HG03135 (cell line): ENCODE data around the gene PDE5A.
"Not testable (repeated sequence)": the region's sequence is repeated elsewhere in the genome, so short reads cannot be mapped to it uniquely, and the experiment has no call there.

Source experiments
- ATAC-seq: cut with Tn5 transposase; IDR thresholded peaks from one replicate; pipeline ENCODE4 v1.9.1; 2021; ENCODE audit warnings: mild to moderate bottlenecking, moderate library complexity; ENCODE audit not compliant: unreplicated experiment

Gene PDE5A

DNA sequence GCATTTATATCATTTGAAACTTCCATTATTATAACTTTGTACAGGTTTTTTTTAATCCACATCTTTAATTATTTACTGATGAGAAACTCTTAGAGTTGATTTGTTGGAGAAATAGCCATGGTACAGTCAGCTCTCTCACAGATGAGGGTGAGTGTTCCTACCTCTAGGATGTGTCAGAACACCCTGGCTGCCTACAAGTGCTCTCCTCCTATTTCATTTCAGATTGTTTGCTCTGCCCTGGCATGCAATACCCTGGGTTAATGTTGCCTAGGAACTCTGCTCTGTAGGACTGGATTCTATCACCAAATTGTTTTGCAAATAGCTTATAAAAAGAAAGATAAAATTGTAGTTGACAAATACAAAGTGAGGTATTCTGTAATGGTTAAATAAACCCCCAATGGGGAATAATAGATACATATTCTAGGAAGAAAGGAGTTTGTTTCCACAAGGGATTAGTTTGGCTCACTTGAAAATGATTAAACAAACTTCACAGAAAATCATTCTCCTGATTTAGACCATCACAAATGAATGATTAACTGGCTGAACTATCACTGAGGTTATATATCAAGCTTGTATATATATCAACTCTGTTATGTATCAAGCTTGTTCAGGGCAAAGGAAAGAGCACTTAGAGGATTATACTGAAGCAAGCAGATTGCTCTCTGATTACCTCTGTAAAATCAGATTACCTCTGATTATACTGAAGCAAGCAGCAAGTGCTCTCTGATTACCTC lies 150.0 kb downstream of the PDE5A start:
- no peak for ATAC-seq

DNA sequence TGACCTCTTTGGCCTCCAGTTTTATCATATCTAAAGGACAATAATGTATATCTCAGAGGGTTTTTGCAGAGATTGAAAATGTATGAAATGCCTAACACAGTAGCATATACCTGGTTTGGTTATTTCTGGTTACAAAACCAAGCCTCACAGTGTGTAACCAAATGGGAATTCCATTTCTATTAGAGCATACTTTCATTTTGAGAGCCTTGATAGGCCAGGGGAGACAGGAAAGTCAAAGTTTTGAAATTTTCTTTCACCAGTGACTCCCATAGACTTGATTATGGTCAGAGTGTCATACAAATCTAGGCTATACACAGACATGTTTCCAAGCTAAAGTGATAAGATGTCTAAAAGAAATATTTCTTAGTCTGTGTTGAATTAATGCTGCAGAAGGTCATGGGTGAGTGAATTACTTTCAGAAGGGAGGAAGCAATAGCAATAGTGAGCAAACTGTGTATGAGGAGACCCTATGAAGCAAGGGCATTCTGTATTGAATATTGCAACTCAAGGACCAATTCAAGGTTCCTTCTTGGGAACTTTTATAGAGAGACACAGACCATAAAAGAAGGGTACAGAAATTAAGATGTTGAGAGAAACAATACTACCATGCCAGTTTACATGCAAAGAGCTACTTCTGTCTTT lies 151.1 kb downstream of the PDE5A start:
- no peak for ATAC-seq

DNA sequence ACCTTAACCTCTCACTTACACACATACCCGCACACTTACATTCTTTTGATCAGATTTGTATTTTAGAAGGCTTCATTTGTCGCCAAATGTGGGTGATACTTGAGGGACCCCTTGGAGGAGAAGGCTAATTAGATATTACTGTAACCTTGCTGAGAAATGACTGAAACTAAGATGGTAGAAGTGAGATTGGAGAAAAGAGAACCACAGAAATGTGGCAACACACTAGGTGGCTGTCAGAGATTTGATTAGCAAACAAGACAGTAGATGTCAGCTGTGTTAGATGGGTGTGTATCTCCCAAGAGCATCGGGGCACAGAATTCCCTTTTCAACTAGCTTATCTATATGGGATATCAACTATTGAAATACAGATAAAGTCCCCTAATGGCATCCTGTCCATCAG lies 157.3 kb downstream of the PDE5A start:
- peak; percentile 57 for ATAC-seq

DNA sequence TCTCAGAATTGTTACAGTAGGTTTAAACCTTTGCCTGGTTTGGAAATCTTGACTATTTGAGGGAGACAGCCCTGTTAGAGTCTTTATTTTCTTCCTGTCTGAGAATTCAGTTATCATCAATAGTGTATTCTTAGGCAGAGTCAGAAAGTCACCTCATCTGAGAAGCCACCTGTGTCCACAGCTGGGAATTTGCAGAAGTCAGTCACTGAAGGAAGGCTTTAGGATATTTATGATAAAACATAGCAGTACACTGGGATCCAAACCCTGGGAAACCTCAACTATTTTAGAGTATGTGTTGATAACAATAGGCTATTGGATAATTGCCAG lies 157.9 kb downstream of the PDE5A start:
- peak; percentile 33 for ATAC-seq

DNA sequence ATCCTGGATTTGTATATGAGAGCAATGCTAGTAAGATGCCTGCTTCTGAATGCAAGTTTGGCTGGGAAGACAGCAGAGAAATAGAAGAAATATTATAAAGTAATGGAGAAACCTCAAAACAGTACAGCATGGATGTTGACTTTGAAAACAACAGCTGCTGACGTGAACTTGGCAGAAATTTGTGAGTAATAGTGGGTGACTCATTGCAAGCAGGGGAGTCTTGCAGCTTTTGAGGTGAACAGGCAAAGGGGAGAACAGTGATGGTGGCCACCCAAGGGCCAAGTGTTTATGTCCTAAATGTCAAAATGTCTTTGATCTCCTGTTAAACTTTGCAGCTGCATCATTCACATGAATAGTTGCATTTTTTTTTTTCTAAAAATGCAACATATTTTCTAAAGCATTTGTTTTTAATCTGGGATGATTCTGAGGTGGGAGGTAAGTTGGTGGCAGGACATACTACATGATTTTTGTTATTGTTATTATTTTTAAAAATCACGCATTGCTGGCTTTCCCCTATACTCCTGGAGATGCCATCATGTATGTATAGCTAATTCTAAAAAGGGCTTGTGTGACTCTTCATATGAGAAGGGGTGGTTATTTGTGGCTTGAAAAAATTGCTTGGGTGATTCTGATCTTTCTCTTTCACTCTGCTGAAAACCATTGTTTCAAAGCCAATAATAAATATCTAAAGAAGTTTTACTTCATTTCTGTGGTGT lies 158.4 kb downstream of the PDE5A start:
- ATAC-seq = peak; percentile 45

DNA sequence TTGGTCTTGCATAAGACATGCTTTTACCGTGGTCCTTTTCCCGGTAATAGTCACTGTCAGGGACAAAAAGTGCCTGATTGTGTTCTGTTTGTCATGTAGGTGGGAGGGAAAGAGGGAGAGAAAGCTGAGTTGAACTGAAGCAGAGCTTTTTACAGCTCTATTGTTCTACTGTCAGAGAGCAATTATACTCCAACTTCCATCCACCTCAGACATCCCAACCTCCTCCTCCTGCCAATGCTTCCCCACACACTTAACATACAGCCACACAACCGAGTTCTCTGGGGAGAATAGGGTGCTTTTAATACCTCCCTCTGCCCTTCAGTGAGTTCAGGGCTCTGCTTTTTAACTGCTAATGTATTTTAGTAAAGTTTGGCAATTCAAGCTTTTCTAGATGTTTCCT lies 159.6 kb downstream of the PDE5A start:
- ATAC-seq = not testable (repeated sequence)

DNA sequence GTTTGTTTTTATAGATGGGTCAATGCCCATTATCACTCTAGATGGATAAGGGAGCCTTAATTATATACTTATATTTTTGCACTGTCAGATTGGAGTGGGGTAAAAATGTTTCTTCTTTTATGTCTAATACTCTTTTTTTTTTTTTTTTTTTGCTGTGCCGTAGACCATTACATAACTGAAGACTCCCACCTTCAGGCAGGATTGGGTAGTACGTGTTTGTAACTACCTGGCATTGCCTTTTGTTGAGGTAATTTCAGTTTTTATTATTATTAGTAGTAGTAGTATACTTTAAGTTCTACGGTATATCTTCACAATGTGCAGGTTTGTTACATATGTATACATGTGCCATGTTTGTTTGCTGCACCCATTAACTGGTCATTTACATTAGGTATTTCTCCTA lies 165.9 kb downstream of the PDE5A start:
- not testable (repeated sequence) for ATAC-seq

DNA sequence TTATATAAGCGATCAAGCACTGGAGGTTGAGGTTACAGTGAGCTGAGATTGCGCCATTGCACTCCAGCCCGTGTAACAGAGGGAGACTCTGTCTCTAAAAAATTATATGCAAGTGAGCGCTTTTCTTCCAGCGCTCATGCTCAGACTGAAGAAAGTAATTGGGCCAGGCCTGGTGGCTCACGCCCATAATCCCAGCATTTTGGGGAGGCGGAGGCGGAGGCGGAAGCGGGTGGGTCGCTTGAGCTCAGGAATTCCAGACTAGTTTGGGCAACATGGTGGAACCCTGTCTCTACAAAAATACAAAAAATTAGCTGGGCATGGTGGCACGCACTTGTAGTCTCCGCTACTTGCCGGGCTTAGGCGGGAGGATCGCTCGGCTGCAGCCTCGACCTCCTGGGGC lies 172.9 kb downstream of the PDE5A start:
- ATAC-seq = not testable (repeated sequence)

DNA sequence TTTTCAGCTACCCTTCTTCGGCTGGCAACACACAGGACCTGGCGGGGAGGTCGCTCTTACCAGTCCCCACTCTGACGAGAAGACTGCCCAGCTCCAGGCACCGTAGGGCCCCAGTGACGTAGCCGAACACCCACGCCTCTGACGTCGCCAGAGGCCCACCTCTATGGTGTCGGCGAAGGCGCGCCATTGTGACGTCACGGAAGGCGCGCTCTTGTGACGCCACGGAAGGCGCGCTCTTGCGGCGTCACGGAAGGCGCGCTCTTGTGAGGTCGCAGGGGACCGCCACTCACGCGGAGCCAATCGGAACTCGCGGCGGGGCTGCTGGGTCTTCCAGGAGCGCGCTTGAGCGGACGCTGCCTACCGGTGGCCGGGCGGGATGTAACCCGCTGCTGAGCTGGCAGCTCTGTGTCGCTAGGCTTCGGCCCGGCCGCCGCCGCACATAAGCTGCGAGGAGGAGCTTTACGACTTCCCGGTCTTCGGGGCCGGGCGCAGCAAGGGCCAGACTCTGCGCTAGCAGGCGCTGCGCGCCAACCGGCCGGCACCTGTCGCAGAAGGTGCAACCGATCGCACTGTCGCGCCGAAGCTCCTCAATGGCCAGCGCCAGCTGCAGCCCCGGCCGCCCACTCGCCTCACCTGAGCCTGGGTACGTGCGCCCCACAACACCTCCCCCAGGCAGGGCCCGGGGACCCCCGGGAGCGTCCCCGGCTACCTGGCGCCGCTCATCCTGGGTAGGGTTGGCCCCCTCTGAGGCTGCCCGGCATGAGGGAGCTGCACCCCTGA lies 173.9 kb downstream of the PDE5A start:
- ATAC-seq = peak; percentile 100

DNA sequence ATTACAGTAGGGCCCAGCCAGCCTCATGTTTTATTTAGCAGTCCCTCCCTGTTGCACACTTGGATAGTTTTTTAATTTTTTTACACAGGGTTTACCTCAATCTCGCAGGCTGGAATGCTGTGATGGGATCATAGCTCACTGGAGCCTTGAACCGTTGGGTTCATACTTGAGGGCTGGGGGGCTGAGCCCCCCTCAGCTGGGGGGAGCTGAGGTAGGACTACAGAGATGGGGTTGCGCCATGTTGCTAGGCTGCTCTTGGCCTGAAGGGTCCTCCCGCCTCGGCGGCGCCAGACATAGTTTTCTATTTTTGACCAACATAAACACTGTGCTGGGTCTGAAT lies 174.5 kb downstream of the PDE5A start:
- ATAC-seq = peak; percentile 21

DNA sequence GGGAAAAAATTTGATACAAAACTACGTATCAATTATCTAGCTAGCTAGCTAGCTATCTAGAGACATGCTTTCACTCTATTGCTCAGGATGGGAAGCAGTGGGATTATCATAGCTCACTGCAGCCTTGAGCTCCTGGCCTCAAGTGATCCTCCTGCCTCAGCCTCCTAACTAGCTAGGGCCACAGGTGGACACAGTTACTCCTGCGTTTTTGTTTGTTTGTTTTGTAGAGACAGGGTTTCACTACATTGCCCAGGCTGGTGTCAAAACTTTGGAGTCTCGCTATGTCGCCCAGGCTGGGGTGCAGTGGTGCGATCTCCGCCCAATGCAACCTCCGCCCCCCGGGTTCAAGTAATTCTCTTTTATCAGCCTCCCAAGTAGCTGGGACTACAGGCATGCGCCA lies 175.3 kb downstream of the PDE5A start:
- not testable (repeated sequence) for ATAC-seq

DNA sequence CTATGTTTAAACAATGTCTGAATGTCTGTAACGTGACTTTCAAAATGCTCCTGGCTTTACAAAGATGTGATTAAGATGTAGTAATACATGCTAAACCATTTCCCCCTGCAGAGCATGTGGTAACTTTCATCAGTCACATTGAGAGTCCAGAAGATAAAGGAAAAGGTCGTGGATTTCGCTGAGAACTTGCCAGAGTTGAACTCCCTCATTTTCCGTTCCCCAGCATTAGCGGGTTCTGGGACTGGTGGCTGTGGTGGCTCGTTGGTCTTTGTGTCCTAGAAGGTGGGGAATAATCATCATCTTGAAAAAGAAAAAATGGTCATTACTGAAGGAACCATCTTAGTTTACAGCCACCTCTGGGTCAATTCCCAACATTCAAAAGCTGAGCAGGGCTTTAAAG lies 178.8 kb downstream of the PDE5A start:
- not testable (repeated sequence) for ATAC-seq
